GM23338 (cell line): ENCODE data around the gene SIL1. TPM values are rescaled to one million over a fixed set of nuclear protein-coding genes. Genes with fewer than 3 reads are reported as not detected.

Experiments
- ATAC-seq: fragments of 200-7000 bp; cut with Tn5 transposase; 3 replicates; pipeline ENCODE4 v1.9.1; 2020
- DNase-seq: peaks from one replicate; pipeline ENCODE4 v3.0.0-alpha.2; 2015; ENCODE audit warnings: low spot score
- H2AFZ ChIP-seq: fragments of 200-600 bp; sonication (generic); 2 replicates; pipeline ENCODE4 v1.8.0; 2016; ENCODE audit warnings: antibody characterized with exemption, mild to moderate bottlenecking, moderate library complexity
- H3F3A ChIP-seq: fragments of 200-600 bp; sonication (generic); replicated peaks from 2 replicates; pipeline ENCODE4 v1.8.0; 2017; ENCODE audit warnings: antibody characterized with exemption, mixed run types, low read depth
- H3K27ac ChIP-seq: fragments of 200-600 bp; sonication (generic); 2 replicates; pipeline ENCODE4 v1.6.1; 2016; ENCODE audit warnings: low read depth
- H3K27me3 ChIP-seq: fragments of 200-600 bp; sonication (generic); 2 replicates; pipeline ENCODE4 v1.8.0; 2016; ENCODE audit warnings: mild to moderate bottlenecking, mixed run types, moderate library complexity; ENCODE audit not compliant: insufficient read depth
- H3K36me3 ChIP-seq: fragments of 200-600 bp; sonication (generic); 2 replicates; pipeline ENCODE4 v1.8.0; 2016; ENCODE audit warnings: mild to moderate bottlenecking; ENCODE audit not compliant: insufficient read depth
- H3K4me1 ChIP-seq: fragments of 200-600 bp; sonication (generic); 2 replicates; pipeline ENCODE4 v1.8.0; 2016; ENCODE audit warnings: mild to moderate bottlenecking, moderate library complexity; ENCODE audit not compliant: insufficient read depth
- H3K4me2 ChIP-seq: fragments of 200-600 bp; sonication (generic); 2 replicates; pipeline ENCODE4 v1.7.1; 2017; ENCODE audit warnings: mixed run types
- H3K4me3 ChIP-seq: fragments of 200-600 bp; sonication (generic); 2 replicates; pipeline ENCODE4 v1.6.1; 2016; ENCODE audit warnings: mixed run types
- H3K79me2 ChIP-seq: fragments of 200-600 bp; sonication (generic); replicated peaks from 2 replicates; pipeline ENCODE4 v1.8.0; 2017; ENCODE audit warnings: mild to moderate bottlenecking; ENCODE audit not compliant: insufficient read depth
- H3K9me2 ChIP-seq: fragments of 200-600 bp; sonication (generic); 2 replicates; pipeline ENCODE4 v1.8.0; 2017; ENCODE audit not compliant: insufficient read depth
- H4K20me1 ChIP-seq: fragments of 200-600 bp; sonication (generic); replicated peaks from 2 replicates; pipeline ENCODE4 v1.8.0; 2017; ENCODE audit warnings: mild to moderate bottlenecking; ENCODE audit not compliant: insufficient read depth
- H3K27ac Mint-ChIP-seq: 2 replicates; pipeline ENCODE4 v1.8.0; 2020; ENCODE audit warnings: inconsistent platforms, mild to moderate bottlenecking, moderate library complexity, mixed read lengths
- H3K27me3 Mint-ChIP-seq: 3 replicates; pipeline ENCODE4 v1.8.0; 2022; ENCODE audit warnings: low read depth, mild to moderate bottlenecking, moderate library complexity, mixed read lengths, inconsistent platforms; ENCODE audit not compliant: insufficient read depth, poor library complexity
- H3K36me3 Mint-ChIP-seq: 3 replicates; pipeline ENCODE4 v1.8.0; 2021; ENCODE audit warnings: low read depth, mild to moderate bottlenecking, inconsistent platforms, moderate library complexity, mixed read lengths
- H3K4me1 Mint-ChIP-seq: 3 replicates; pipeline ENCODE4 v1.8.0; 2020; ENCODE audit warnings: mild to moderate bottlenecking, inconsistent platforms, mixed read lengths
- H3K4me3 Mint-ChIP-seq: 3 replicates; pipeline ENCODE4 v1.8.0; 2021; ENCODE audit warnings: moderate library complexity, mild to moderate bottlenecking, inconsistent platforms, mixed read lengths
- H3K9me3 Mint-ChIP-seq: 3 replicates; pipeline ENCODE4 v1.8.0; 2020; ENCODE audit warnings: moderate library complexity, mild to moderate bottlenecking, inconsistent platforms, mixed read lengths
- CREB1 ChIP-seq: fragments of 250-450 bp; sonication (Bioruptor Pico); IDR thresholded peaks from 2 replicates; pipeline ENCODE4 v1.5.0; 2020; ENCODE audit warnings: low read depth, mild to moderate bottlenecking, moderate library complexity
- EZH2 ChIP-seq: fragments of 200-600 bp; sonication (generic); IDR thresholded peaks from one replicate; pipeline ENCODE4 v1.8.0; 2017; ENCODE audit warnings: antibody characterized with exemption, mild to moderate bottlenecking, low read depth; ENCODE audit not compliant: unreplicated experiment
- EZH2phosphoT487 ChIP-seq: fragments of 200-600 bp; sonication (generic); IDR thresholded peaks from one replicate; pipeline ENCODE4 v1.8.1; 2018; ENCODE audit warnings: antibody characterized with exemption; ENCODE audit not compliant: unreplicated experiment
- JUNB ChIP-seq: IDR thresholded peaks from one replicate; pipeline ENCODE4 v1.6.1; 2016; ENCODE audit warnings: antibody characterized with exemption; ENCODE audit not compliant: unreplicated experiment
- NANOG ChIP-seq: IDR thresholded peaks from 2 replicates; pipeline ENCODE4 v1.6.1; 2016; ENCODE audit warnings: antibody characterized with exemption, borderline replicate concordance
- STAT1 ChIP-seq: IDR thresholded peaks from one replicate; pipeline ENCODE4 v1.6.1; 2016; ENCODE audit warnings: antibody characterized with exemption; ENCODE audit not compliant: unreplicated experiment
- ZNF114 ChIP-seq: fragments of 250-450 bp; sonication (Bioruptor Pico); IDR thresholded peaks from 2 replicates; pipeline ENCODE4 v1.5.0; 2020; ENCODE audit warnings: mild to moderate bottlenecking, moderate library complexity
- ZNF331 ChIP-seq: fragments of 250-450 bp; sonication (Bioruptor Pico); IDR thresholded peaks from 2 replicates; pipeline ENCODE4 v1.5.0; 2020; ENCODE audit warnings: low read depth, mild to moderate bottlenecking, moderate library complexity
- polyA plus RNA-seq: library from polyadenylated mRNA; unstranded; fragments of >200 nt; fragmentation: Nextera tagmentation; extraction: Ambion mirVana; gene quantifications from 2 replicates; pipeline ENCODE4 v1.2.1, GENCODE V29; 2016
- total RNA-seq: library from RNA; depleted of rRNA; stranded (reverse); fragments of >200 nt; shearing (Covaris generic); gene quantifications from 2 replicates; pipeline ENCODE4 v1.2.3, GENCODE V29; 2014
- TF ChIP-seq, protein P1 (sequence below): fragments of 250-450 bp; sonication (Bioruptor Pico); IDR thresholded peaks from 2 replicates; pipeline ENCODE4 v1.5.0; 2020; ENCODE audit warnings: mild to moderate bottlenecking, moderate library complexity

SIL1 gene
- total and polyA plus RNA-seq, 2 experiments from 2014 or later = 5.5 to 5.9 TPM

DNA sequence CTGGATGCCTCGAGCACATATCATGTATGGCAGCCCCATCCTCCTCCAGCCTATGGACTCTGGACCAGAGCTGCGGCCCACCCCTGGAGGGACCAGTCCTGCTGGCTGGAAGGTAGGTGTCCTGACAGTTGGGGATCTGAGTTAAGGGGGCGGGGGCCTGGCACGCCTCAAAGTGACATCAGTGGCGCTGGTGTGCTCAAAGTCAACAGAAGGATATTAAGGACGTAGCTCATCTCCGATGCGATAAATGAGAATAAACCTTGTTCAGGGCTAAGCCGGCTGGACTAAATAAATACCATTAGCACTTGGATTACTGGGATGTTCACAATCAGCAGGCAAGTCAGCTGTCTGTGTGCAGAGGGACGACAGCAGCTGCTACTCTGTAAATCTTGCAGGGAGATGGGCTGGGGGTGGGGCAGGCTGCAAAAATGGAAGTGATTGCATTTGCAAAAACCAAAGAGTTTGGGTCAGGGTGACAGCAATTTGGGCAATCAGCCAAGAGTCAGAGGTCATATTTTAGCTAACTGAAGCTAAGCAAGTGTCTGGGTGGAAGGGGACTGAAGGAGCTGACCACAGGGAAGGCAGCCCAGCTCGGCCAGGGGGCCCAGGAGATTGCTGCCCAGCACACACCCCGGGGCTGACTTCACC is 243.0 kb downstream of the SIL1 start (continued):
- TF ChIP-seq, protein P1, sequence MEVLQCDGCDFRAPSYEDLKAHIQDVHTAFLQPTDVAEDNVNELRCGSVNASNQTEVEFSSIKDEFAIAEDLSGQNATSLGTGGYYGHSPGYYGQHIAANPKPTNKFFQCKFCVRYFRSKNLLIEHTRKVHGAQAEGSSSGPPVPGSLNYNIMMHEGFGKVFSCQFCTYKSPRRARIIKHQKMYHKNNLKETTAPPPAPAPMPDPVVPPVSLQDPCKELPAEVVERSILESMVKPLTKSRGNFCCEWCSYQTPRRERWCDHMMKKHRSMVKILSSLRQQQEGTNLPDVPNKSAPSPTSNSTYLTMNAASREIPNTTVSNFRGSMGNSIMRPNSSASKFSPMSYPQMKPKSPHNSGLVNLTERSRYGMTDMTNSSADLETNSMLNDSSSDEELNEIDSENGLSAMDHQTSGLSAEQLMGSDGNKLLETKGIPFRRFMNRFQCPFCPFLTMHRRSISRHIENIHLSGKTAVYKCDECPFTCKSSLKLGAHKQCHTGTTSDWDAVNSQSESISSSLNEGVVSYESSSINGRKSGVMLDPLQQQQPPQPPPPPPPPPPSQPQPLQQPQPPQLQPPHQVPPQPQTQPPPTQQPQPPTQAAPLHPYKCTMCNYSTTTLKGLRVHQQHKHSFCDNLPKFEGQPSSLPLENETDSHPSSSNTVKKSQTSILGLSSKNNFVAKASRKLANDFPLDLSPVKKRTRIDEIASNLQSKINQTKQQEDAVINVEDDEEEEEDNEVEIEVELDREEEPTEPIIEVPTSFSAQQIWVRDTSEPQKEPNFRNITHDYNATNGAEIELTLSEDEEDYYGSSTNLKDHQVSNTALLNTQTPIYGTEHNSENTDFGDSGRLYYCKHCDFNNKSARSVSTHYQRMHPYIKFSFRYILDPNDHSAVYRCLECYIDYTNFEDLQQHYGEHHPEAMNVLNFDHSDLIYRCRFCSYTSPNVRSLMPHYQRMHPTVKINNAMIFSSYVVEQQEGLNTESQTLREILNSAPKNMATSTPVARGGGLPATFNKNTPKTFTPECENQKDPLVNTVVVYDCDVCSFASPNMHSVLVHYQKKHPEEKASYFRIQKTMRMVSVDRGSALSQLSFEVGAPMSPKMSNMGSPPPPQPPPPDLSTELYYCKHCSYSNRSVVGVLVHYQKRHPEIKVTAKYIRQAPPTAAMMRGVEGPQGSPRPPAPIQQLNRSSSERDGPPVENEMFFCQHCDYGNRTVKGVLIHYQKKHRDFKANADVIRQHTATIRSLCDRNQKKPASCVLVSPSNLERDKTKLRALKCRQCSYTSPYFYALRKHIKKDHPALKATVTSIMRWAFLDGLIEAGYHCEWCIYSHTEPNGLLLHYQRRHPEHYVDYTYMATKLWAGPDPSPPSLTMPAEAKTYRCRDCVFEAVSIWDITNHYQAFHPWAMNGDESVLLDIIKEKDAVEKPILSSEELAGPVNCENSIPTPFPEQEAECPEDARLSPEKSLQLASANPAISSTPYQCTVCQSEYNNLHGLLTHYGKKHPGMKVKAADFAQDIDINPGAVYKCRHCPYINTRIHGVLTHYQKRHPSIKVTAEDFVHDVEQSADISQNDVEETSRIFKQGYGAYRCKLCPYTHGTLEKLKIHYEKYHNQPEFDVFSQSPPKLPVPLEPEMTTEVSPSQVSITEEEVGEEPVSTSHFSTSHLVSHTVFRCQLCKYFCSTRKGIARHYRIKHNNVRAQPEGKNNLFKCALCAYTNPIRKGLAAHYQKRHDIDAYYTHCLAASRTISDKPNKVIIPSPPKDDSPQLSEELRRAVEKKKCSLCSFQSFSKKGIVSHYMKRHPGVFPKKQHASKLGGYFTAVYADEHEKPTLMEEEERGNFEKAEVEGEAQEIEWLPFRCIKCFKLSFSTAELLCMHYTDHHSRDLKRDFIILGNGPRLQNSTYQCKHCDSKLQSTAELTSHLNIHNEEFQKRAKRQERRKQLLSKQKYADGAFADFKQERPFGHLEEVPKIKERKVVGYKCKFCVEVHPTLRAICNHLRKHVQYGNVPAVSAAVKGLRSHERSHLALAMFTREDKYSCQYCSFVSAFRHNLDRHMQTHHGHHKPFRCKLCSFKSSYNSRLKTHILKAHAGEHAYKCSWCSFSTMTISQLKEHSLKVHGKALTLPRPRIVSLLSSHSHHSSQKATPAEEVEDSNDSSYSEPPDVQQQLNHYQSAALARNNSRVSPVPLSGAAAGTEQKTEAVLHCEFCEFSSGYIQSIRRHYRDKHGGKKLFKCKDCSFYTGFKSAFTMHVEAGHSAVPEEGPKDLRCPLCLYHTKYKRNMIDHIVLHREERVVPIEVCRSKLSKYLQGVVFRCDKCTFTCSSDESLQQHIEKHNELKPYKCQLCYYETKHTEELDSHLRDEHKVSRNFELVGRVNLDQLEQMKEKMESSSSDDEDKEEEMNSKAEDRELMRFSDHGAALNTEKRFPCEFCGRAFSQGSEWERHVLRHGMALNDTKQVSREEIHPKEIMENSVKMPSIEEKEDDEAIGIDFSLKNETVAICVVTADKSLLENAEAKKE = no peak
- no peak for TF ChIP-seq NANOG
- no peak for TF ChIP-seq EZH2phosphoT487
- TF ChIP-seq STAT1 = no peak

DNA sequence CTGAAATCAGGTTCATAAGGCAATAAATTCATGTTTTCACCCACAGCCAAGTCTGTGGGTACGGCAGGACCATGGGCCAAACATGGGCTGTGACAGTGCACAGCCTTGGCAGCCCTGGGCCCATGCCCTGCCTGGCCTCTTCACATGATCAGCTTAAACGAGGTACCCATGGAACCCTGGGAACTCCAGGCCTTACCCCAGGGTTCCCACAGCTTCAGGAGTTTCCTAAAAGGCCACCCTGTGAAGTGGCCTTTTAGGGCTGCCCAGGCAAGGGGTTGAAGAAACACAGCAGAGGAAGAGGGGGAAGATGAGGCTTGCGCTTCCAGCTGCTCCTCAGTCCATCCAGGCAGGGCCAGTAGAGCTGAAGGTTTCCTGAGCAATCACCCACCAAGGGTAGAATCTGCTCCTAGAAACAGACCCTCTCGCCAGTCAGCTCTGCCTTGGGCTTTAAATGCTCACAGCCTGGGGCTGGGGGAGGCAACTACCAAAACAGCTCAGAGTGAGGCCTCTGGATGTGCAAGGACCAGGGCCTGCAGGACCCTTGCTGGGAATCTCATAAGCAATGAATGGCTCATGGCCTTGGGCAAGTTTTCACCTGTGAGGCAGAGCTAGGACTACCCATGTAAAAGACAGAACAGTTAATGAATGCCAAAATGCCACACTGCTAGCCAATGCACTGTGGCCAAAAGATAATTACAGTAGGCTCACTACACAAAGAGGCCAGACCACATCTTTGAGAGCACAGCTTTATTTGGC is 243.7 kb downstream of the SIL1 start:
- no peak overlapping the region for H3K4me3 ChIP-seq
- H3K36me3 ChIP-seq = no peaks in the 10 kb centered on the region
- no peaks in the 10 kb centered on the region; the same call in 1 of the 2 replicates for H3K4me1 ChIP-seq
- Mint-ChIP-seq H3K9me3 (no peaks in the 10 kb centered on the region), H3K4me3 (no peak overlapping the region), H3K4me1 (peaks cover 13% of the 10 kb centered on the region), H3K27me3 (peaks cover 17% of the 10 kb centered on the region), H3K36me3 (no peaks in the 10 kb centered on the region), H3K27ac (no peak overlapping the region)
- ATAC-seq (no peak), DNase-seq (no peak)
- no peak overlapping the region for H3K27ac ChIP-seq
- no peaks in the 10 kb centered on the region for H3K27me3 ChIP-seq
- H3K9me2 ChIP-seq = no peaks in the 10 kb centered on the region
- TF ChIP-seq, protein P1 = no peak
- TF ChIP-seq CREB1 (no peak), EZH2 (no peak), ZNF331 (CRISPR knock-in tag) (no peak), ZNF114 (CRISPR knock-in tag) (no peak), JUNB (no peak)
- no peak overlapping the region for H2AFZ ChIP-seq
- no peaks in the 10 kb centered on the region for H4K20me1 ChIP-seq
- H3K4me2 ChIP-seq = no peak overlapping the region
- H3K79me2 ChIP-seq = no peaks in the 10 kb centered on the region
- H3F3A ChIP-seq = no peaks in the 10 kb centered on the region
